ENCODE data around the gene RSBN1.

Gene RSBN1

DNA sequence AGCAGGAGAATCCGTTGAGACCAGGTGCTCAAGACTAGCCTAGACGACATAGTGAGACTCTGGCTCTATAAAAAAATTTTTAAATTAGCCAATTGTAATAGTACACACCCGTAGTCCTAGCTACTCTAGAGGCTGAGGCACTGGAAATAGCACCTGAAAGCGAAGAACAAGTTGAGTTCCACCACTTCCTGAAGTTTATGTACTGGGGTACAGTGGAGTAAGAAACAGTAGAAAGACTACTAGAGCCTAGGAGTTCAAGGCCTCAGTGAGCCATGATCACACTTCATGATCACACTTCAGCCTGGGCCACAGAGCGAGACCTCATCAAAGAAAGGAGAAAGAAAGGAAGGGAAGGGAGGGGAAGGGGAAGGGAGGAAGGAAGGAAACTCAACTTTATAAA lies 19.8 kb downstream of the RSBN1 start:
- no peak for DNase-seq (ENCODE audit: extremely low read depth, low read depth)
- TF ChIP-seq, protein P1, sequence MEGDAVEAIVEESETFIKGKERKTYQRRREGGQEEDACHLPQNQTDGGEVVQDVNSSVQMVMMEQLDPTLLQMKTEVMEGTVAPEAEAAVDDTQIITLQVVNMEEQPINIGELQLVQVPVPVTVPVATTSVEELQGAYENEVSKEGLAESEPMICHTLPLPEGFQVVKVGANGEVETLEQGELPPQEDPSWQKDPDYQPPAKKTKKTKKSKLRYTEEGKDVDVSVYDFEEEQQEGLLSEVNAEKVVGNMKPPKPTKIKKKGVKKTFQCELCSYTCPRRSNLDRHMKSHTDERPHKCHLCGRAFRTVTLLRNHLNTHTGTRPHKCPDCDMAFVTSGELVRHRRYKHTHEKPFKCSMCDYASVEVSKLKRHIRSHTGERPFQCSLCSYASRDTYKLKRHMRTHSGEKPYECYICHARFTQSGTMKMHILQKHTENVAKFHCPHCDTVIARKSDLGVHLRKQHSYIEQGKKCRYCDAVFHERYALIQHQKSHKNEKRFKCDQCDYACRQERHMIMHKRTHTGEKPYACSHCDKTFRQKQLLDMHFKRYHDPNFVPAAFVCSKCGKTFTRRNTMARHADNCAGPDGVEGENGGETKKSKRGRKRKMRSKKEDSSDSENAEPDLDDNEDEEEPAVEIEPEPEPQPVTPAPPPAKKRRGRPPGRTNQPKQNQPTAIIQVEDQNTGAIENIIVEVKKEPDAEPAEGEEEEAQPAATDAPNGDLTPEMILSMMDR (IDR thresholded peaks at IDR 0.05; ENCODE audit: low read depth, low read length) = no peak

DNA sequence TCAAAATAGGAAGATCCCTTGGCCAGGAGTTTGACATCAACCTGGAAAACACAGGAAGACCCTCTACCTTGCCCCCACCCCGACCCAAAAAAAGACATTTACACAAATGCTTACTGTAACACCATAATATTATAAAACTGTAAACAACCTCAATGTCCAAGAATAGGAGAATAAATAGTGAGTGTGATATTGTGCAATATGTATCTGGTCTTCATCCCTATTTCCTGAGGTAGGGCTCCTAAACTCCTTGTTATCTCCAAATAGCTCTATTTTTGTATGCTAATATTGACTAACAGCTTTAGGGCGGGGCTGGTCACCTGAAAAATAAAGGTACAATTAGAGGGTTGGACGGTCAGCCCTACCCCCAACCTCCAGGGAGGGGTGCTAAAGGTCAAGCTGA lies 23.5 kb downstream of the RSBN1 start:
- TF ChIP-seq, protein P1 (IDR thresholded peaks at IDR 0.05; ENCODE audit: low read depth, low read length) = no peak
- no peak for DNase-seq (ENCODE audit: extremely low read depth, low read depth)

DNA sequence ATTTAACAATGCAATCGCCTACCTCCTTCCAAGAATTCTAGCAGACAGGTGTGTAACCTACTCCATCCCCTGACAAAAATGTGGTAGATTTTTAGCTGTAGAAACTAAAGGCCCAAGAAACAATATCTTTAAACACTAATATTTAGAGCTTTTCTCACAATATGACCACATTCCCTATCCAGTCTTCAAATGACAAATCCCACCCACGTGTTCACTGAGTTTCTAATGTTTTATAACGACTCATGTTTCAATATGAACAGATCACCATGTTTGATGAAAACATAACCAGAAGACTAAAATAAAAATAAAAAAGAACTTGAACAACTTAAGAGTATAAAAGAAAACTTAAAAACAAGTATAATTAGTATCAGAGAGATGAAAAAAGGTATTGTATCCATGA lies 24.6 kb downstream of the RSBN1 start:
- TF ChIP-seq, protein P1 (IDR thresholded peaks at IDR 0.05; ENCODE audit: low read depth, low read length) = no peak
- DNase-seq (ENCODE audit: extremely low read depth, low read depth) = no peak

DNA sequence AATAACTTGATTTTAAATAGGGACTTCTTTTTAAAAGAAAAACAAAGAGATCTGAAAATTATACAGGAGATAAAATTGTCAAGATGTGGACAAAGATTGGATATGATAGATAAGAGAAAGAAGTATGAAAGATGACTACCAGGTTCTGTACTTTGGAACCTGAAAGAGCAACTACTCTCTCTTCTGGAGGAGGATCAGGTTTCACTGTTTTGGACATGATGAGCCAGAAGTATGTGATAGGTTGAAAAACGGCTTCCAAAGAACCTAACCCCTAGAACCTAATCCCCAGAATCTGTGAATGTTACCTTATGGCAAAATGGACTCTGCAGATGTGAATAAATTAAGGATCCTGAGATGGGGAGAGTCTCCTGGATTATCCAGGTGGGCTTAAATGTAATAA lies 26.2 kb downstream of the RSBN1 start:
- TF ChIP-seq, protein P1 (IDR thresholded peaks at IDR 0.05; ENCODE audit: low read depth, low read length) = no peak
- DNase-seq (ENCODE audit: extremely low read depth, low read depth) = no peak

DNA sequence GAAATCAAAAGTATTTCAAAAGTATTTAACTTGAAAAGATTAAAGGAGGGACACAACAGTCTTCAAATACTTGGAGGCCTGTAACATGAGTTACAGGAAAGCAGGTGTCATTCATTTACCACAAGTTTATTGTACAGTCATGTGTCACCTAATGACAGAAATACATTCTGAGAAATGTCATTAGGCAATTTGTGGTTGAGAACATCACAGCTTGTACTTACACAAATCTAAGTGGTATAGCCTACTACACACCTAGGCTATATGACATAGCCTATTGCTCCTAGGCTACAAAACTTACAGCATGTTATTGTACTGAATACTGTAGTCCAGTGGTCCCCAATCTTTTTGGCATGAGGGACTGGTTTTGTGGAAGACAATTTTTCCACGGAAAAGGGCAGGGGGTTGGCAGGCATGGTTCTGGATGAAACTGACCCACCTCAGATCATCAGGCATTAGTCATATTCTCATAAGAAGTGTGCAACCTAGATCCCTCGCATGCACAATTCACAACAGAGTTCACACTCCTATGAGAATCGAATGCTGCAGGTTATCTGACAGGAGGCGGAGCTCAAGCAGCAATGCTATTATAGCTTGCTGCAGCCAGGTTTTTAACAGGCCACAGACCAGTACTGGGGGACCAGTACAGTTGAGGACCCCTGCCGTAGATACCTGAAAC lies 28.0 kb downstream of the RSBN1 start:
- TF ChIP-seq, protein P1 (IDR thresholded peaks at IDR 0.05; ENCODE audit: low read depth, low read length) = no peak

DNA sequence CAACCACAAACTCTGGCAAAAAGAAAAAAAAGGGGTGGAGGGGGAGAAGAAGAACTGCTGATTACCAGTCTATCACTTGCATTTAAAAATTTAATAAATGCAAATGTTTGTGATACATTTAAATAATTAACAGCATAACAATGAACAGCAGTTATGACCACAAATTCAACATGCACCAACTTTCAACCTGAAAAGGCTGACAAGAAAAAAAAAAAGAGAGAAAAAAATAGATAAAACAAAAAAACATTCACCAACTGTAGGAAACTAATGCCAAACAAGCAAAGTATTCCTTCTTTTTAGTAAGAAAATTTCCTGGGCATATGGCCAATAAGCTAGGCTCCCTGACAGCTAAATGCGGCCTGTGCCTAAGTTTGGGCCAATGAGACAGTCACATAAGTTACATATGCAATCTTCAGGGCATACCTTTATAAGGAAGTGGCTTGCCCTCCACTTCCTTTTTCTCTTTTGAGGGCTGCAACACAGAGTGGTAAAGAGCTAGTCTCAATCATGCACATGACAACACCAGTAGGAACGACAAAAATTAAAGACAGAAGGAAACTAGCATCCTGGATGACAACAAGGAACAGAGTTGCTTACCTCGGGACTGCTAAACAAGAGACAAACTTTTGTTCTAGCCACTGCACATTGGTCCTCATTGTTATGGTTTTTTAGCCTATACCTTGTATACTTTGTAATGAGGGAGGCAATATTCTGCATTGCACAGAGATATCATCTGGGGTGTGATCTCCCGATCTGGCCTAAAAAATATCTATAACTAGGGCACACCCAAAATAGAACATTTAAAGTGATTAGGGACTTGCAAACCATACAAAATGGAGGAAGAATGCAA lies 28.8 kb downstream of the RSBN1 start:
- DNase-seq (ENCODE audit: extremely low read depth, low read depth) = no peak
- TF ChIP-seq, protein P1 (IDR thresholded peaks at IDR 0.05; ENCODE audit: low read depth, low read length) = no peak

More for the DNA sequence above, 28.0 kb downstream of the RSBN1 start:
- no peak for DNase-seq (ENCODE audit: extremely low read depth, low read depth)

DNA sequence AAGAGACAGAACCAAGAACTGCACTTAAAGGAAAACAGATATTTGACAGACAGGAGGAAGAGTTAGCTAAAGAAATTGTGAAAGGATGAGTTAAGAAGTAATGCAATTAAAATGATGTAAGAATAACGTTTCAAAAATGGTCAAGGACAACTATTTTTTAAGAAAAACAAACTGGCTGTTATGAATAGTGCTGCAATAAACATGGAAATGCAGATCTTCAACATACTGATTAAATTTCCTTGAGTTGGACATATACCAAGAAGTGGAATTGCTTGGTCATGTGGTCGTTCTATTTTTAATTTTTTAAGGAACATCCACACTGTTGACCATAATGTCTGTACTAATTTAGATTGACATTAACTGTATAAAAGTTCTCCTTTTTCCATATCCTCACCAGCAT lies 29.9 kb downstream of the RSBN1 start:
- DNase-seq (ENCODE audit: extremely low read depth, low read depth) = no peak
- TF ChIP-seq, protein P1 (IDR thresholded peaks at IDR 0.05; ENCODE audit: low read depth, low read length) = no peak
